Ishikawa (cell line): ENCODE results near the gene TMEM232.

Experiments used
- CEBPB ChIP-seq: IDR thresholded peaks from 2 replicates; pipeline ENCODE4 v1.6.1; 2012
- CREB1 ChIP-seq: IDR thresholded peaks from 2 replicates; pipeline ENCODE4 v1.6.1; 2012; ENCODE audit warnings: low read depth
- EGR1 ChIP-seq: IDR thresholded peaks from 2 replicates; pipeline ENCODE4 v1.6.1; 2012
- EP300 ChIP-seq: IDR thresholded peaks from 2 replicates; pipeline ENCODE4 v1.6.1; 2012; ENCODE audit warnings: borderline replicate concordance
- FOXM1 ChIP-seq: IDR thresholded peaks from 2 replicates; pipeline ENCODE4 v1.6.1; 2012; ENCODE audit warnings: low read depth, borderline replicate concordance
- NFIC ChIP-seq: IDR thresholded peaks from 2 replicates; pipeline ENCODE4 v1.6.1; 2012
- RAD21 ChIP-seq: IDR thresholded peaks from 2 replicates; pipeline ENCODE4 v1.6.1; 2012; ENCODE audit warnings: low read depth
- REST ChIP-seq: IDR thresholded peaks from 2 replicates; pipeline ENCODE4 v1.6.1; 2012; ENCODE audit warnings: low read depth, mild to moderate bottlenecking
- TAF1 ChIP-seq: IDR thresholded peaks from 2 replicates; pipeline ENCODE4 v1.6.1; 2012; ENCODE audit warnings: low read depth, mild to moderate bottlenecking
- TCF12 ChIP-seq: IDR thresholded peaks from 2 replicates; pipeline ENCODE4 v1.6.1; 2012; ENCODE audit warnings: low read depth
- TEAD4 ChIP-seq: IDR thresholded peaks from 2 replicates; pipeline ENCODE4 v1.6.1; 2012
- YY1 ChIP-seq: IDR thresholded peaks from 2 replicates; pipeline ENCODE4 v1.6.1; 2012; ENCODE audit warnings: low read depth
- ZBTB7A ChIP-seq: IDR thresholded peaks from 2 replicates; pipeline ENCODE4 v1.6.1; 2012; ENCODE audit warnings: low read depth
- TF ChIP-seq, protein P1 (sequence below): IDR thresholded peaks from 2 replicates; pipeline ENCODE4 v1.6.1; 2012
- TF ChIP-seq, protein P2 (sequence below): IDR thresholded peaks from 2 replicates; pipeline ENCODE4 v1.6.1; 2012

The TMEM232 gene

GRCh38 chr5:110653231-110653970 is 73.1 kb downstream of the TMEM232 start:
- TF ChIP-seq YY1 (no peak), REST (no peak), RAD21 (no peak), NFIC (no peak), EP300 (no peak), EGR1 (no peak), TEAD4 (no peak), TAF1 (no peak), FOXM1 (no peak)
- TF ChIP-seq, protein P1, sequence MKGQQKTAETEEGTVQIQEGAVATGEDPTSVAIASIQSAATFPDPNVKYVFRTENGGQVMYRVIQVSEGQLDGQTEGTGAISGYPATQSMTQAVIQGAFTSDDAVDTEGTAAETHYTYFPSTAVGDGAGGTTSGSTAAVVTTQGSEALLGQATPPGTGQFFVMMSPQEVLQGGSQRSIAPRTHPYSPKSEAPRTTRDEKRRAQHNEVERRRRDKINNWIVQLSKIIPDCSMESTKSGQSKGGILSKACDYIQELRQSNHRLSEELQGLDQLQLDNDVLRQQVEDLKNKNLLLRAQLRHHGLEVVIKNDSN, result no peak

DNA sequence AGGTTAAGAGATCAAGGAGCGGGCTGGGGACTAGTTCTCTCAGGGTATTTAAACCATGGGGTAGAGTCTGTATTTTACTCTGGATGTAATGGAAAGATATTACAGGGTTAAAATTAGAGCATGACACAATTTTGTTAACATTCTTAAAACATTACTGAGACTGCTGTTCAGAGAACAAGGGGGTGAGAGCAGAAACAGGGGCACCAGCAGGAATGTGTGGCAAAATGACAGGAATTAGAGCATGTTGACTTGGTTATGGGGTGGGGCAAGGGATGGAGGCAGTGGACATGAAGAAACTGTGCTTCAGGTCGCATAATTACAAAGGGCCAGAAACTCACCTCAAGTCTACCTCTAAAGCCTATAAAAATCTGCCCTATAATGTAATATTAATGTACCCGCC is 75.0 kb downstream of the TMEM232 start:
- TF ChIP-seq EP300 (no peak), EGR1 (no peak), ZBTB7A (no peak), FOXM1 (no peak), NFIC (no peak), TEAD4 (no peak), CREB1 (no peak), TAF1 (no peak), RAD21 (no peak), YY1 (no peak), CEBPB (no peak), REST (no peak), TCF12 (no peak)
- TF ChIP-seq, protein P2, sequence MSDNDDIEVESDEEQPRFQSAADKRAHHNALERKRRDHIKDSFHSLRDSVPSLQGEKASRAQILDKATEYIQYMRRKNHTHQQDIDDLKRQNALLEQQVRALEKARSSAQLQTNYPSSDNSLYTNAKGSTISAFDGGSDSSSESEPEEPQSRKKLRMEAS, result no peak

DNA sequence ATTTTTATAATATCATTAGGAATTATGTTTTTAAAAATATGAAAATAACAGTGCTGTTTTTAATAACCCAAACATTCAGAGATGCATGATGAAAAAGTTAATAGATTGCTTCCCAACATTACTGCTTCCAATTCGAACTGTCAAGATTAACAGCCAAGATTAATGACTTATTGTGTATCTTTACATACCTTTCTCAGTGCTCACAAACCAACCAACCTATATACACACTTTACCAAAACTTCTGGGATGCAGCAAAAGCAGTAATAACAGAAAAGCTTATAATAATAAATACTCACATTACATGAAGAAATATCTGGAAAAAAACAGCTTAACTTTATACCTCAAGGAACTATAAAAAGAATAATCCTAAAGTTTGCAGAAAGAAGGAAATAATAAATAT is 82.1 kb downstream of the TMEM232 start:
- TF ChIP-seq NFIC, result no peak
- TF ChIP-seq, protein P1, result no peak
- no peak for TF ChIP-seq RAD21
- TF ChIP-seq ZBTB7A, result no peak
- TF ChIP-seq, protein P2, result no peak
- no peak for TF ChIP-seq FOXM1
- TF ChIP-seq TCF12, result no peak
- TF ChIP-seq YY1, result no peak

DNA sequence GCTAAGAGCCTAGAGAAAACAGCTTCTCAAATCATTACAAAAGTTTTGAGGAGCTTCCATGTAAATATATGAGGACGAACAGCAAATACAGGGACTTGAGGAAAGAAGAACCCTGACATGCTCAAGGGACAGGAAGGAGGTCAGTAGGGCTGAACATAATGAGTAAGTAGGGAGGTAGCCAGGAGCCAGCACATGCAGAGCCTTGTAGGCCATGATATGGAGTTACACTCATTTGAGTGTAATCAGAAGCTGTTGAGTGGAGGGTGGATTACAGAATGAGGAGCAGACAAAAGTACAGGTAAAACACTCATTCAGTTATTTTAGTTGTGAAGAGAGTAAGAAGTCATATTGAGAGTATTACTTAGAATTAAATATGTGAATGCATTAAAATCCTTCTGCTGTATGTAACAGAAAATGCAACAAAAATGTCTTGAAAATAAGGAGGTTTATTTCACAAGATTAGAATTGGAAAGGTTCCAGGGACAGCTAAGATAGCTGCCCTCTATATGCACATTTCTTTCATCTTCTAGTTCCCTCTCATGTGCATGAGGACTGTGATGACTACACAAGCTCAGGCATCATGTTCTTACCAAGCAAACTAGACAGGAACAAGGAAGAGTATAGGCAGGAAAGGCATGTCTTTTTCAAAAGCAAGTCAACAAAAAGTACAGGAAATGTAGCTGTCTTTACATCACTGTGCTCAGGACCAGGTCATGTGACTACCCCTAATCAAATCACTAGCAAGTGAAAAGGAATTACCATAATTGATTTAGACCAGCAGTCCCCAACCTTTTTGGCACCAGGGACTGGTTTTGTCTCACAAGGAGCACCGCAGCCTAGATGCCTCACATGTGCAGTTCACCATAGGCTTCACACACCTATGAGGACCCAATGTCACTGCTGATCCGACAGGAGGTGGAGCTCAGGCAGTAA is 87.2 kb downstream of the TMEM232 start:
- TF ChIP-seq, protein P2, result no peak
- TF ChIP-seq YY1 (no peak), TEAD4 (no peak)

DNA sequence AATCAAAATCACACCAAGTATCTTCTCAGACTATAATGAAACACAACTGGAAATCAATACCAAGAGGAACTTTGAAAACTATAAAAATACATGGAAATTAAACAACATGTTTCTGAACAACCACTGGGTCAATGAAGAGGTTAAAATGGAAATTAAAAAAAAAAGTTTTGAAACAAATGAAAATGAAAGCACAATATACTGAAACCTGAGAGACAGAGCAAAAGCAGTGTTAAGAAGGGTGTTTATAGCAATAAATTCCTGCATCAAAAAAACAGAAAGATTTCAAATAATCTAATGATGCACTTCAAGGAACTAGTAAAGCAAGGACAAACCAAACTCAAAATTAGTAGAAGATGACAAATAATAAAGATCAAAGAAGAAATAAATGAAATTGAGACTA is 92.0 kb downstream of the TMEM232 start:
- TF ChIP-seq RAD21 (no peak), NFIC (no peak), CEBPB (no peak), YY1 (no peak), EGR1 (no peak), CREB1 (no peak), TEAD4 (no peak), TCF12 (no peak), EP300 (no peak), FOXM1 (no peak), TAF1 (no peak), REST (no peak), ZBTB7A (no peak)
- TF ChIP-seq, protein P2, result no peak
- TF ChIP-seq, protein P1, result no peak
